Measurements from ENCODE around the gene TNFRSF25. TPM values are rescaled to one million over a fixed set of nuclear protein-coding genes. Genes with fewer than 3 reads are reported as not detected.

The TNFRSF25 gene
- polyA plus RNA-seq, 1 of the 3 experiments (the other 2 are of a cell fraction), result 20.8 TPM

DNA sequence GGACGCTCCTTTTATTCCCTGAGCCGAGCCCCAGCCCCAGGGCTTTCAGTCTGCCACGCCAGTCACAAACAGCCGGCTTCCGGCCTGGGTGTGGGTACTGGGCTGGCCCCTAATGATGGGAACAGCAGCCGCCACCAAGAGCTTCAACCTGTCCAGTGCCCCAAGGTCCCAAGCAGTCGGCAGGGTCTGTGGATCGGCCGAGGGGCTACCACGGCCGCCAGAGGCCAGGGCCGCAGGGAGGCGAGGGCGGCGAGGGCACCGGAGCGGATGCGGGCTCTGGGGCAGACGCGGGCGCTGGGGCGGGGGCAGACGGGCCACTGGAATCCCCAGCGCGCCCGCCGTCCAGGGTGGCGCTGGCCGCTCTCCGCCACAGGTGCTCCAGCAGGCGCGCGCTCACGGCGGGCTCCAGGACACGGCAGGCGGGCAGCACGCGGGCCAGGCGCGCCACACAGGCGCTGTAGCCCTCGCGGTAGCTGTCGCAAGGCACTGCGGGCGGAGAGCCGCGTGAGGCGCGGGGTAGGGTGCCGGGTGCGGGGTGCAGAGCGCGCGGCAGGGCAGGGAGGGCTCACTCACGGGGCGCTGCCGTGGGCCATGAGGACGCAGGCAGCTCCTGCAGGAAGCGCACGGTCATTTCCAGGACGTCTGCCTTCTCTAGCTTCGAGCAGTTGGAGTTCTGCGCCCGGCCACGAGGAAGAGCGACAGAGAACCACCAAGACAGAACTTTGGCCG, 47.1 kb downstream of the TNFRSF25 start:
- POLR2A ChIA-PET, result interaction anchor here (1.5 kb wide), 1 partner anchor 183 kb away, joined by 3 read pairs; the partner anchor contains the start of gene ICMT
- H3K4me1 ChIP-seq (ENCODE audit: control insufficient read depth in 1 of 2, insufficient read depth in 2 of 2, low read depth in 1 of 2, low read length in 1 of 2), result peaks cover 6 to 15% of the 10 kb centered on the region in 2 experiments; a peak in 1 of 4 replicates
- H3K27me3 ChIP-seq (ENCODE audit: insufficient read depth), result peaks cover 17% of the 10 kb centered on the region
- H4K20me1 ChIP-seq (ENCODE audit: insufficient read depth), result no peaks in the 10 kb centered on the region
- no peaks in the 10 kb centered on the region for H3F3A ChIP-seq (replicated peaks; ENCODE audit: insufficient read depth)
- peak; percentile 54 for DNase-seq
- CTCF ChIA-PET, result interaction anchor here (1.0 to 16.1 kb wide), 8 partner anchors 12 to 172 kb away, joined by 3 to 290 read pairs (median 8); no protein-coding TSS in a partner anchor
- H3K79me2 ChIP-seq (ENCODE audit: insufficient read depth), result no peaks in the 10 kb centered on the region
- TF ChIP-seq FOSL2 (IDR thresholded peaks at IDR 0.05; ENCODE audit: borderline replicate concordance, low read depth) (no peak), TCF12 (IDR thresholded peaks at IDR 0.05) (no peak), RCOR1 (IDR thresholded peaks at IDR 0.05; ENCODE audit: low read length) (no peak)
- no peak overlapping the region for H3K4me3 ChIP-seq (ENCODE audit: low read depth in 2 of 2, low read length in 1 of 2)
- H2AFZ ChIP-seq (ENCODE audit: low read depth), result no peak overlapping the region
- H3K4me2 ChIP-seq, result 0 out of 2 replicates have a peak overlapping the region, but pooled peaks have one; percentile 24
- H3K9me3 ChIP-seq, result no peaks in the 10 kb centered on the region
- H3K36me3 ChIP-seq (replicated peaks in 1 of 2; ENCODE audit: control insufficient read depth in 1 of 2, insufficient read depth in 2 of 2, low read length in 1 of 2), result no peaks in the 10 kb centered on the region
- no peak overlapping the region for H3K27ac ChIP-seq (ENCODE audit: low read depth in 2 of 2, low read length in 1 of 2)
- no peak overlapping the region for H3K9ac ChIP-seq
- no peaks in the 10 kb centered on the region for H3K9me2 ChIP-seq
- 26% methylated on average over 32 of the region's 69 CpGs for WGBS (ENCODE audit: low lambda C conversion rate)

GRCh38 chr1:6417961-6418667, 47.9 kb downstream of the TNFRSF25 start:
- POLR2A ChIA-PET, result no interaction called here
- H3K4me3 ChIP-seq (ENCODE audit: low read depth in 2 of 2, low read length in 1 of 2), result no peak overlapping the region
- H4K20me1 ChIP-seq (ENCODE audit: insufficient read depth), result no peaks in the 10 kb centered on the region
- H2AFZ ChIP-seq (ENCODE audit: low read depth), result no peak overlapping the region
- H3K36me3 ChIP-seq (replicated peaks in 1 of 2; ENCODE audit: control insufficient read depth in 1 of 2, insufficient read depth in 2 of 2, low read length in 1 of 2), result no peaks in the 10 kb centered on the region
- H3F3A ChIP-seq (replicated peaks; ENCODE audit: insufficient read depth), result no peaks in the 10 kb centered on the region
- no peak for DNase-seq
- CTCF ChIA-PET, result interaction anchor here (0.6 to 16.1 kb wide), 8 partner anchors 13 to 171 kb away, joined by 3 to 290 read pairs (median 4); no protein-coding TSS in a partner anchor
- no peak overlapping the region for H3K27ac ChIP-seq (ENCODE audit: low read depth in 2 of 2, low read length in 1 of 2)
- H3K27me3 ChIP-seq (ENCODE audit: insufficient read depth), result peaks cover 17% of the 10 kb centered on the region
- H3K4me2 ChIP-seq, result no peak overlapping the region
- no peaks in the 10 kb centered on the region for H3K9me3 ChIP-seq
- 93% methylated on average over 3 of the region's 8 CpGs for WGBS (ENCODE audit: low lambda C conversion rate)
- H3K4me1 ChIP-seq (ENCODE audit: control insufficient read depth in 1 of 2, insufficient read depth in 2 of 2, low read depth in 1 of 2, low read length in 1 of 2), result peaks cover 2 to 8% of the 10 kb centered on the region in 2 experiments; a peak in 1 of 4 replicates
- TF ChIP-seq POLR2AphosphoS5 (IDR thresholded peaks at IDR 0.05; ENCODE audit: low read depth, low read length), result no peak
- no peak for TF ChIP-seq GABPA (IDR thresholded peaks at IDR 0.05; ENCODE audit: low read depth)
- no peak for TF ChIP-seq TCF12 (IDR thresholded peaks at IDR 0.05)
- TF ChIP-seq TEAD4 (IDR thresholded peaks at IDR 0.05; ENCODE audit: borderline replicate concordance, insufficient read depth), result no peak
- no peak for TF ChIP-seq IRF3 (IDR thresholded peaks at IDR 0.05; ENCODE audit: low read depth, low read length)
- TF ChIP-seq SIN3A (IDR thresholded peaks at IDR 0.05; ENCODE audit: borderline replicate concordance, low read depth, low read length), result no peak
- no peak for TF ChIP-seq JUND (IDR thresholded peaks at IDR 0.05)
- TF ChIP-seq, protein P1, sequence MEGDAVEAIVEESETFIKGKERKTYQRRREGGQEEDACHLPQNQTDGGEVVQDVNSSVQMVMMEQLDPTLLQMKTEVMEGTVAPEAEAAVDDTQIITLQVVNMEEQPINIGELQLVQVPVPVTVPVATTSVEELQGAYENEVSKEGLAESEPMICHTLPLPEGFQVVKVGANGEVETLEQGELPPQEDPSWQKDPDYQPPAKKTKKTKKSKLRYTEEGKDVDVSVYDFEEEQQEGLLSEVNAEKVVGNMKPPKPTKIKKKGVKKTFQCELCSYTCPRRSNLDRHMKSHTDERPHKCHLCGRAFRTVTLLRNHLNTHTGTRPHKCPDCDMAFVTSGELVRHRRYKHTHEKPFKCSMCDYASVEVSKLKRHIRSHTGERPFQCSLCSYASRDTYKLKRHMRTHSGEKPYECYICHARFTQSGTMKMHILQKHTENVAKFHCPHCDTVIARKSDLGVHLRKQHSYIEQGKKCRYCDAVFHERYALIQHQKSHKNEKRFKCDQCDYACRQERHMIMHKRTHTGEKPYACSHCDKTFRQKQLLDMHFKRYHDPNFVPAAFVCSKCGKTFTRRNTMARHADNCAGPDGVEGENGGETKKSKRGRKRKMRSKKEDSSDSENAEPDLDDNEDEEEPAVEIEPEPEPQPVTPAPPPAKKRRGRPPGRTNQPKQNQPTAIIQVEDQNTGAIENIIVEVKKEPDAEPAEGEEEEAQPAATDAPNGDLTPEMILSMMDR (IDR thresholded peaks at IDR 0.05), result no peak
- no peaks in the 10 kb centered on the region for H3K9me2 ChIP-seq
- no peak overlapping the region for H3K9ac ChIP-seq
- H3K79me2 ChIP-seq (ENCODE audit: insufficient read depth), result no peaks in the 10 kb centered on the region
